Inferior parietal cortex (tissue), 1 donor: ENCODE results near the gene GOLGA5.

ENCODE experiments used
- DNase-seq: peaks from one replicate; pipeline ENCODE4 v3.0.0-alpha.2; 2016; ENCODE audit errors: extremely low spot score

GOLGA5 gene

DNA sequence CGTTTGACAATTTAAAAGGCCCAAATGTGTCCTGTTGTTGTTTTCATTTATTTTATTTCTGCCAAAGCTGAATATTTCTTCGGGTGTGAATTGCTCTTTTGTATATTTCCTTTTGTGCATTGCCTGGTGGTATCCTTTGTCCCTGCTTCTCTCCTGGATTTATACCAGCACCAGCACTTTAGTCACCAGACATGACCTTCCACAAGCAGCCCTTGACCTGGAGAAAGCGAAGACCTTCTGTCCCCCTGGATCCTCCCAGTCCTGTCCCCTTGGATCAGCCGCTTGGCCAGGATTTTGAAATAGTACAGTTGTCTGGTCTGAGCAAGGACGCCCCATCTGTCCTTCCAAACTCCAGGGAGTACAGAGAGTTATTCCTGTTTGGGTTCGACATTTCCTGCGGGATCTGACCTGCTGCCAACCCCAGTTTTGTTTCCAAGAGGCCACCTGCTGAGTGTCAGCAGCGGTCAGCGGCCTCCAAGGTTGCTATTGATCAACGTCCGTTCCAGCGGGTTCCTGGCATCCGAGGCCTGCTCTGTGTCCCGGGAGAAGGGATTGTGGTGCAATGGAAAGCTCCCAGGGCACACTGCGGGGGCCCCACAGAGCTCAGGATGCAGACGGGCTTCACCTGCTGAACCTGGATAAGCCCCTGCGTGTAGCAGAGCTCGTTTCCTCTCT lies 83.8 kb downstream of the GOLGA5 start:
- DNase-seq = no peak

DNA sequence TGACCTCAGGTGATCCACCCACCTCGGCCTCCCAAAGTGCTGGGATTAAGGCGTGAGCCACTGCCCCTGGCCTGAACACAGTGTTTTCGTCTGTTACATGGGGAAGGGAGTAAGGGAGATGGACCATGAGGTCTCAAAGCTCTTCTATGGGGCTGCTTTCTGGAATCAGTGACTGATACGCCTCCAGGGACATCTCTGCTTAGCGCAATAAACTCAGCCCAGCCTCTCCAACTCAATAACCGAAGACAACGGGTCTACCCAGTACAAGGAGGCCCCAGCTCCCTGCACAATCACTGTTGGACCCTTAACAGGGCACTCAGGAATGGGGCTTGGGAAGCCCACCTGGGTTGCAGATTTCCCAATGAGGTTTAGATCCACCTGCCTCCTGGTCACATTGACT lies 86.2 kb downstream of the GOLGA5 start:
- DNase-seq = no peak

DNA sequence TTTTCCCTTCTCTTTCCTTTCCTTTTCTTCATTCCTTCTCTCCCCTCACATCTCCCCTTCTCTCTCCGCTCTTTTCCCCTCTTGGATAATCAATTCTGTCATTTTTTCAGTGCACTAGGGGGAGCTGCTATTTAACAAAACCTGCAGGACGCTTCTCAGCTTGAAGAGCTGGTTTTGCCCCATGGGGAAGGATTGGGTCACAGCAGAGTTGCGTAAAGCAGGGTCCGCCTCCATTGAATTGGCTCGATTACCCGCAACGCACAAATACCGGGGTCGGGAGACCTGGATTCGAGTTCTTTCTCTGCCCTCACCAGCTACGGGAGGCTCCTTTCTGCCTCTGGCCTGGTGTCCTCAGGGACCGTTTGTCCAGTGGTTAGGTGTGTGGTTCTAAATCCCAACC lies 86.7 kb downstream of the GOLGA5 start:
- DNase-seq = peak; percentile 70

DNA sequence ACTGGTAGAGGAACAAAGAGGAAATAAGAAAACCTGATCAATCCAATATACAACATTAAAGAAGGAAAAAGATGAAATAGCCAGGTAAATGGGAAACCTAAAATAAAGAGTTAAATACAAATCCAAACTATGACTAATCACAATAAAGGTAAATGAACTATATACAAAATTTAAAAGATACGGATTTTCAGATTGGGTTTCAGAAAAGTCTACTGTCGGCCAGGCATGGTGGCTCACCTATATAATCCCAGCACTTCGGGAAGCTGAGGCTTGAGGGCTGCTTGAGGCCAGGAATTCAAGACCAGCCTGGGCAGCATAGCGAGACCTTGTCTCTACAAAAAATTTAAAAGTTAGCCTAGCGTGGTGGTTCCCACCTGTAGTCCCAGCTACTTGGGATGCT lies 89.0 kb downstream of the GOLGA5 start:
- no peak for DNase-seq

DNA sequence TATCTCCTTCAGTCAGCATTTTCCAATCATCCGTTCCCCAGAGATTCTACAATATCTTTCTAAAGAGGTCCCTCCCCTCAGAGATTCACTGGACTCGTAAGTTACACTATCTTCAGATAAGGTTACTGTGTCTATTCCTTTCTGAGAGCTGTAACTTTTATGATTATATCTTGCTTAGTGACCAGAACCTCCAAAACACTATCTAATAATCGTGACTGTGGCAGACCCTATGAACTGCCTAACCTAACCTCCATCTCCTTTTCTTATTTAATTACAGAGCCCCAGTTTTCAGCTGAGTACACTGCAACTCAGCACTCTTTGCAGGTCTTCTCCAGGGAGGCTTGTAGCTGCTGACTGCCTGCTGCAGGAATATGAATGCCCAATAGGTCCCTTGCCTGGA lies 90.3 kb downstream of the GOLGA5 start:
- DNase-seq = no peak

DNA sequence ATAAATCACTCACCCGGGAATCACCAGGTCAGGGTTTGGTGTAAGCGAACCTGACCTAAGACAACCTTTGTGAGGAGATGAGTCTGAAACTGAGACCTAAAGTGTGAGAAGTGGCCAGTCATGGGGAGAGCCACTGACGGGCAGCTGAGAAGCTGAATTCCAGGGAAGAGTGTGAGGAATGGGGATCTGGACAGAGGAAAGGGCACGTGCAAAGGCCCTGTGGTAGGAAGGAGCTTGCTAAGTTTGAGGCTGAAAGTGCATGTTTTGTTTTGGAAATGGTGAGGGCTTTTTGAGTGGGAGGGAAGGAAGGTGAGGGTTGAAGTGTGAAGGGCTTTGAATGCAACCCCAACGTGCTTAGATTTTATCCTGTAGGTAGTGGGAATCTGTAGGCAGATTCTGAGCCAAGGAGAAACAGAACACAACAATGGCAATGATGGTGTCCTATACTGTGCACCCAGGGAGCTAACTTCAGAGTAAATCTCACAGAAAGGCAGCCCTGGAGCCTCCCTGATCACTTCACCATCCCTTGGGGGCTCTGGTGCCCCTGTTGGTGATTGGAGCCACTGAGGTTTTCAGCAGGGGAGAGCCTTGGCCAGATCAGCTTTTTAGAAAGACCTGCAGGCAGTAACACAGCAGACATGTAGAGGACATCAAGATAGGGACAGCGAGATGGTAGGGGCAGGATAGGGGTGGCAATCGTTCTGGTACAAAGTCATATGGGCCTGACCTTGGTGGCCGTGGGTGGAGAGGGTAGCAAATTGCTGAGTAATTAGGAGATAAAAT lies 91.4 kb downstream of the GOLGA5 start:
- DNase-seq = no peak

DNA sequence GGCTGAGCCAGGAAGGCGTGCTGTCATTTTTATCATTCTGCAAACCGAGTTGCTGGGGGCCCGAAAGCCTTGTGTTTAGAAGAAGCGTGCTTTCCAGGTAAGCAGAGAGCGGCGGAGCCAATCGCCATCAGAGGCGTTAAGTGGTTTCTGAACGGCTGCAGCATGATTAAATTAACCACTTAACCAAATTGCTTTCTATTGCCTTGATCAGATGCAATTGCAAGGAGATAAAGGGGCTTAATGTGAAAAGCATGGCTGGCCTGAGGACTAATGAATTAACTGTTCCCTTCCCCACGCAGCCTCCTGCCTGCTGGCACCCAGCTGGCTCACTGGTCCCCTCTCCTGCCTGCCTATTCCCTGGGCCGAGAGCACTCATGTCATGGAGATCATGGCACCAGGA lies 92.2 kb downstream of the GOLGA5 start:
- no peak for DNase-seq

DNA sequence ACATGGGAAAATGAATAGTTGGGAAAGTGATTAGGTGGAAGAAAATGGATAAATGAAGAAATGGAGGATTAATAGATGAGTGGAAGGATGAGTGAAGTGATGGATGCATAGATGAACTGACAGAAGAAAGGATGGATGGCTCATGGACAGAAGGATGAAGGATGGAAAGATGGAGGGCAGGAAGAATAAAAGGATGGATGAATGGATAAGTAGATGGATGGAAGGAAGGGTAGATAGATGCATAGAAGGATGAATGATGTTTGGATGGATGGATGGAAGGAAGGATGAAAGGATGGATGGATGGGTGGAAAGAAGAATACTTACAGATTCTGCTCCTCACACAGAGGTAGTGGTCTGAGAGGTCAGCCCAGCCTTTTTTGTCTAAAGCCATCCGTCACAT lies 93.1 kb downstream of the GOLGA5 start:
- DNase-seq = no peak

DNA sequence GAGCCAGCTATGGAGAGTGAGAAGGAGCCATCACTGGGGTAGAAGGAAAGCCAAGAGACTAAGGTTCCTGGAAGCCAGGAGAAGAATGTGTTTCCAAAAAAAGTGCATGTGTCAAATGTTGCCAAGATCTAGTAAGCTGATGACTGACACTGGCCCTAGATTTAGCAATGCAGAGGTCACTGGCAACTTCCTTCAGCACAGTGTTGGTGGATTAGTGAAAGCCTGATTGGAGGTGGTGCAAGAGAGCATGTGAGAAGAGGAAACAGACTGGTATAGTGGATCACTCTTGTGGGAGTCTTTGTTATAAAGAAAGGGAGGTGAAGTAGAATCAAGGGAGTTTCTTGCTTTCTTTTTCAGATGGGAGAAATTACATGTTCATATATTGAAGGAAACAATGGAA lies 94.8 kb downstream of the GOLGA5 start:
- DNase-seq = no peak
